NCI-H510A treated with DMSO at 0.1 percent for 48 hours (cell line): ENCODE data around the gene AMH.

Source experiments
- DNase-seq: peaks from one replicate; lab custom pipeline; 2025; lab: John Stamatoyannopoulos, UW

Gene AMH

GRCh38 chr19:2249880-2250765, 1.0 kb downstream of the AMH start:
- DNase-seq, result no peak

- no peak for DNase-seq
Observed at GRCh38 chr19:2250766-2251105, 1.6 kb downstream of the AMH start.

- DNase-seq, result no peak
Observed at GRCh38 chr19:2251106-2252054, 2.3 kb downstream of the AMH start.

GRCh38 chr19:2252055-2252796, 3.1 kb downstream of the AMH start:
- DNase-seq, result no peak

GRCh38 chr19:2252797-2253105, 3.6 kb downstream of the AMH start:
- DNase-seq, result no peak

DNA sequence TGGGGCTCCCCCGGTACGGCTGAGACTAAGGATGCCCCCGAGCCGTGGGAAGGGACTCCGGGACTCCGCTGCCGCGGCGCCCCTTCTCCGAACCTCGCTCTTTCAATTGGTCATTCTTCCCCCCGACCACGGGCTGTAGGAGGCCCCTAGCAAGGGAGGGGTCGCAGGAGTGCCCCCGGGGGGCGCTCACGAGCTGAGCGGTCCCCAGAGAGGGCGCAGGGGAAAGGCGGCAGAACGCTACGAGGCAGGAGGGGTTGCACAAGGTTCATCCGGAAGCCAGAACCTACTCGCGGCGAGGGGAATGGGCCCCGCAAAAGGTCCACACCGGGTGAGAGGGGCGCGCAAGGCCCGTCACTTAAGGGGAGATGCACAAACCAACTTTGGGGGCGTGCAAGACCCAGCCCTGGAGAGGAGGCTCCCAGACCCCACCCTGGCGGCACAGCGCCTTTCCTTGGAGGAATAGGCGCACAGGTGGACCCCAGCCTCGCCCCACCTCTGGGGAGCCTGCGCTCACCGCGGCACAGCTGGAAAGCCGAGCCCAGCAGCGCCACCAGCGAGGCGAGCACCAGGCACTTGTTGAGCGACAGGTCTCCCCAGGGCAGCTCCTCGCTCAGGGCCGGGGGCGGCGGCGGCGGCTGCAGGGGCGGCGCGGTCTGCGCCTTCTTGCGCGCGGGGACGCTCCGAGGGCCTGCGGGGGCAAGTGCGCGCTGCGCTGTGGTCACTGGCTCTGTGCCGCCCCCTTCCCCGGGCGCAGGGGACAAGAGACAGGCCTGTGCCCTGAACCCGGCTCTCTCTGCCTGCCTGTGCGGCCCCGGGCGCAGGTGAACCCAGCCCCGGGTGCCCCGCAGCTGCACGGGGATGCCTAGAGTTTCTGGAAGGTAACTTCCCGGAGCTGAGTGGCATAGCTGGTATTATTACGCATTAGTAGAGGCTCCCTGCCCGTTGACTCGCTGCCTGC, 4.3 kb downstream of the AMH start:
- DNase-seq, result no peak

- DNase-seq, result no peak
Observed at GRCh38 chr19:2254064-2254872, 5.1 kb downstream of the AMH start.

DNA sequence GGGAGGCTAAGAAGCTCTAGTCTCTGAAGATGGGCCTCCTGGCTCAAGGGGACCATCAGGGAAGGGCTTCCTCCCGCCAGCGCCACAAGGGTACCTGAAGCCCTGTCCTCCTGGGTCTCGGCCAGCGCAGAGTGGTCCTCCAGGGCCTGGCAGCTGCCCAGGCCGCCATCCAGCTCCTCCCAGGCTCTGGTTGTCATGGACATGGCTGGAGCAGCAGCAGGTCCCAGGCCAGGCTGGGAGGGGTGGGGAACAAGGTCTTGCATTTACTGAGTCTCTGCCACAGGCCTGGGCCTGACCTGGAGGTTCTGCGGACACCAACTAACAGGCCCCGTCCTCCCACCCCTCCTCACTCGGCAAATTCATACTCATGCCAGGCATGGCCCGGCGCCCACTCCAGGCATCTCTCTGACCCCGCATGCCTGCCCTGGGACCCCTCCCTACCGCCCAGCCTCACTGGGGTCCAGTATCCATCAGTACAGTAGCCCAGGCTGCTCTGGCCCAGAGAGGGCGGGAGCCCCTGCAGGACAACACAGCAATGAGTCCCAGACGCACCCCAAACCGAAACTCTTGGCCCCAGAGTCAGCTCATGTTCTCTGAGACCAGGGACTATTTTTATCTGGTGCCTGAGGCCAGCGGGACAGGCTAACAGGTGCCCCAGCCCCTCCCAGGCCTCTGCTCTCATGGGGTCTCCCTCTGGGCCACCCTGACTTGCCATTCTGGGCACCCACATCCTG, 6.2 kb downstream of the AMH start:
- DNase-seq, result no peak

- no peak for DNase-seq
Observed at GRCh38 chr19:2255982-2256685, 7.0 kb downstream of the AMH start, which contains the start of gene JSRP1. TSS of gene JSRP1 (minus strand) at chr19:2256417. CDS start at chr19:2255314, 1,103 bp downstream.

- DNase-seq, result no peak
Observed at GRCh38 chr19:2259336-2259735, 10.2 kb downstream of the AMH start.

DNA sequence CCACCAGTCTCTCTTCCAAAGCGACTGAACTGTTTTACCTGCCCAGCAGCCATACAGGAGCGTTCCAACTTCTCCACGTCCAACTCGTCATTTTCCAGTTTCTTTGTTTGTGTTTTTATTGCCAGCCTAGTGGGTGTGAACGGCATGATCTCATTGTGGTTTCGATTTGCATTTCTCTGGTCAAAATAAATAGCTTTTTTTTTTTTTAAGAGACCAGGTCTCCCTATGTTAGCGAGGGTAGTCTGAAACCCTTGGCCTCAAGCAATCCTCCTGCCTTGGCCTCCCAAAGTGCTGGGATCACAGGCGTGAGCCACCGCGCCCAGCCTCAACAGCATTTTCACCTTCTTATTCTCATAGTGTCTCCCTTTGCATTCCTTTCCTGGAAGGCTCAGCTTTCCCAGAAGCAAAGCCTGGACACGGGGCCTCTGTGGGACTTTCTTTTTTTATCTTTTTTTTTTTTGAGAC, 11.2 kb downstream of the AMH start:
- DNase-seq, result no peak

- DNase-seq, result no peak
Observed at GRCh38 chr19:2261438-2262172, 12.5 kb downstream of the AMH start.

DNA sequence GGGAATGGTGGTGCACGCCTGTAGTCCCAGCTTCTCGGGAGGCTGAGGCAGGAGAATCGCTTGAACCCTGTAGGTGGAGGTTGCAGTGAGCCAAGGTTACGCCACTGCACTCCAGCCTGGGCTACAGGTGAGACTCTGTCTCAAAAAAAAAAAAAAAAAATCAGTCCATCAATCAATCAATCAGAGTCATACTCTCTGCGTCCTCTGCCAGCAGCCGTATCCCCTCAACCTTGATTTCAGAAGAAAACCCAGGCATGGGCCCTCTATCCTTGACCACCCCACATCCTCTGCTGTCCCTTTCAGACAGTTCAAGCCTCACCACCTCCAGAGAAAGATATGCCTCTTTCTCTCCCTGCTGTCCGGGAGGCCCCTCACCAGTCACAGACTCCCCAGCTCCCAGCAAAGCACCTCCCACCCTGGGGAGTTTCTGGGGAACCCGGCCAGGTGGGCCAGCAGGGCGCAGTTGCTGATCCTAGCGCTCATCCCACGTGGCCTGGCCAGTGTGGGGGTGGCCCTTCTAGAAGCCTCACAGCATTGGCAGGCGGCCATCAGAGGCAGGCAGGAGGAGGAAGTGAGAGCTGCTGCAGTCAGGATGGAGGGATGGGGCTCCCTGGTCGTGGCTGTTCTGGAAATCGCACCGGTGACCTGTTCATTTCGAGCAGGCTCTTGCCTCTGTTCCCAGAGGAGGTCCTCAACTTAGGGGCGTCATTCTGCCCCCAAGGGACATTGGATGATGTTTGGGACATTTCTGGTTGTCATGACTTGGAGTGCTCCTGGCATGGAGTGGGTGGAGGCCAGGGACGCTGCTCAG, 17.3 kb downstream of the AMH start:
- DNase-seq, result no peak

GRCh38 chr19:2268480-2268830, 19.3 kb downstream of the AMH start:
- DNase-seq, result no peak

GRCh38 chr19:2268861-2269243, 19.7 kb downstream of the AMH start:
- no peak for DNase-seq

- peak; percentile 93 for DNase-seq
Observed at GRCh38 chr19:2269244-2270156, 20.4 kb downstream of the AMH start.

DNA sequence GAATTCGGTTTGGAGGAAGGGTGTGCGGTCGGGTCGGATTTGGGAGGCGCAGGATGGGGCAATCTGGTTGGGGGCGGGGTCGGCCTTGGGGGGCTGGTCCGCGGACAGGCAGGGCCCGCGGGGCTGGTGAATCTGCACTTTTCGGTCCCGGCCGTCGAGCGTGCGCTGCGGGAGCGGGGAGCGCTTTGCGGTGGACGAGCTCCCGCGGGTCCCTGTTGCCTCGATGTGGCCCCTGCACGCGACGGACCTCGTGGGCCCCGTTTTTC, 21.0 kb downstream of the AMH start:
- no peak for DNase-seq
